ENCODE data around the gene AKR1C8.
"Not testable (repeated sequence)": the region's sequence is repeated elsewhere in the genome, so short reads cannot be mapped to it uniquely, and the experiment has no call there.

AKR1C8 gene

GRCh38 chr10:5116621-5117020 is 68.3 kb downstream of the AKR1C8 start:
- DNase-seq (ENCODE audit: low read depth, low spot score), result no peak
- no peak overlapping the region for H3K27ac ChIP-seq

GRCh38 chr10:5109861-5110260 is 75.1 kb downstream of the AKR1C8 start:
- not testable (repeated sequence) for DNase-seq (ENCODE audit: low read depth, low spot score)

DNA sequence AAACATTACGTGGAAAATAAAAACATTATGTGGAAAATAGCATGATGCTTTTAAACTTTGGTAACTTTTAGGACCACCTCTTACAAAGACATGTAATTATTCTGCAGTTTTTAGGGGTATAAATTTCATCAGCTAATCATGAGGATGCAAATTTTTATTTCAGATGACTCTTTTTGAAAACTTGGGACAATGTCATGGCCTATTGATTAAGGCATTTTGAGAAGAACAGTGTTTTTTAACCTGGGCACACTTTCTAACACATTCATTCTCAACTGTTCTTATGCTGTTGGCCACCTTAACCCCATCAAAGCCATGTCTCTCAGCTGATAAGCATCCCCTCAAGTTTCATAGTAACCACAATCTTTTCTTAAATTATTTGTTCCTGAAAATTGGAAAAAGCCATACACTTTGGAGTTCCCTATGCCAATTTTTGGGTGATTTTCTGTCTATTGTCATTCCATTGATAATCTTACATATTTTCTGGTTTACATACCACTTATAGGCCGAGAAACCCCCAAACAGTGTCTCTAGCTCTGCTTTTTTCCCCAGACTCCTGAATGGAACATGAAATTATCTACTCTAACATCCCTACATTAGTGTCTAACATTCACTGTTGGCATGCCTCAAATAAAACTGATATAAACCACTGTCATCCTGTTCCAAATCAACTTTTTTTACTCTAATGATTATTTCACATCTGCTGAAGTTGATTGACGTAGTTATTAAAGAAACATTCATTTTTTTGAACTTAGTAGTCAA is 76.1 kb downstream of the AKR1C8 start:
- no peak for DNase-seq (ENCODE audit: low read depth, low spot score)
- no peak overlapping the region for H3K27ac ChIP-seq

More at GRCh38 chr10:5109861-5110260, 75.1 kb downstream of the AKR1C8 start:
- H3K27ac ChIP-seq, result not testable (repeated sequence)

DNA sequence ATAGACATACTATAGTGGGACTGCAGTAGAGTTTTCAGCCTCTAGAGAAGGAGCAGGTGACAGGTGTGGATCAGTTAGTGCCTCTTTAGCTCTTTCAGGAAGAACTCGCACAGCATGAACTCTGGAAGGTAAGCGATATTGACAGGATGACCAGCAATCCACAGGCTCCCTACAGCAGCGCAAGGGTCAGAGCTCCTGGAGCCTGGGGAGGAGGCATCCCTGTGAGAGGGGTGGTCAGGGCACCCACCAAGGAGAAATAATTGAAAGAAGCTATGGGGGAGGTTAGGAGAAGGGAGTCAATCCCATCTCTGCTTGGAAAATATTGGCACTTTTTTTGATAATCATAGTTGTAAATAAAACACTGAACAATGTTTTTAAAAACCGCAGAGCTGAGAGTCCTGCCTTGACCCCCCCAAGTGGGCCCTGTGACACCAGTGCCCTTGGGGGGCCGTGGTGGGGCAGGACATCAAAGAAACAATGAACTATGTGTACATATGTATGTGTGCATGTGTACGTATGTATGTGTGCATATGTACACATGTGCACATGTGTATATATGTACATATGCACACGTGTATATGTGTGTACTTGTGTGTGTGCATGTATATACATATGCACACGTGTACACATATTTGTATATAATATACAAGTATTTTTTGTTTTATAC is 77.0 kb downstream of the AKR1C8 start:
- H3K27ac ChIP-seq, result no peak overlapping the region

DNA sequence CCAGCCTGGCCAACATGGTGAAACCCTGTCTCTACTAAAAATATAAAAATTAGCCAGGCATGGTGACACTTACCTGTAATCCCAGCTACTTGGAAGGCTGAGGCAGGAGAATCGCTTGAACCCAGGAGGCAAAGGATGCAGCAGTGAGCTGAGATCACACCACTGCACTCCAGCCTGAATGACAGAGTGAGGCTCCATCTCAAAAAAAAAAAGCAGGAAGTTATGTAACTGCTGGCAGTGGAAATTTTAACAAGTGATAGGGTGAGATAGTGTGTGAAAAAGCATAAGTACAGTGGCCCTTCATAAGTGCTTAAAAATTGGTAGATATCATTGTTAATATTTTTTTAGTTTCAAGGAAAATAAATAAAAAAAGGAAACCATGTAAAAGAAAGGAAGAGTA is 78.4 kb downstream of the AKR1C8 start:
- H3K27ac ChIP-seq, result no peak overlapping the region
- no peak for DNase-seq (ENCODE audit: low read depth, low spot score)

More for the DNA sequence above, 77.0 kb downstream of the AKR1C8 start:
- DNase-seq (ENCODE audit: low read depth, low spot score), result no peak

GRCh38 chr10:5105626-5106025 is 79.3 kb downstream of the AKR1C8 start:
- no peak for DNase-seq (ENCODE audit: low read depth, low spot score)
- H3K27ac ChIP-seq, result no peak overlapping the region
